NCI-H446 treated with DMSO at 0.1 percent for 48 hours (cell line): Measurements from ENCODE around the gene LGR6.

ENCODE experiments used
- DNase-seq: peaks from one replicate; lab custom pipeline; 2025; lab: John Stamatoyannopoulos, UW

The LGR6 gene

GRCh38 chr1:202264726-202265125 lies 71.1 kb downstream of the LGR6 start:
- no peak for DNase-seq

- DNase-seq: no peak
These were observed 72.6 kb downstream of the LGR6 start for GRCh38 chr1:202266061-202266765.

- no peak for DNase-seq
These were observed 74.4 kb downstream of the LGR6 start for GRCh38 chr1:202268032-202268431.

GRCh38 chr1:202268817-202269216 lies 75.2 kb downstream of the LGR6 start:
- DNase-seq: no peak

- peak; percentile 60 for DNase-seq
These were observed 77.3 kb downstream of the LGR6 start for GRCh38 chr1:202270871-202271326.

GRCh38 chr1:202272103-202272845 lies 78.7 kb downstream of the LGR6 start:
- no peak for DNase-seq

GRCh38 chr1:202274611-202275010 lies 81.0 kb downstream of the LGR6 start:
- peak; percentile 17 for DNase-seq

GRCh38 chr1:202275061-202275770 lies 81.6 kb downstream of the LGR6 start:
- no peak for DNase-seq

GRCh38 chr1:202276081-202276715 lies 82.6 kb downstream of the LGR6 start:
- no peak for DNase-seq

GRCh38 chr1:202276920-202277319 lies 83.3 kb downstream of the LGR6 start:
- no peak for DNase-seq

- DNase-seq: no peak
These were observed 85.2 kb downstream of the LGR6 start for GRCh38 chr1:202278751-202279150.

GRCh38 chr1:202279806-202280205 lies 86.2 kb downstream of the LGR6 start:
- DNase-seq: no peak

- no peak for DNase-seq
These were observed 87.0 kb downstream of the LGR6 start for GRCh38 chr1:202280595-202280994.

GRCh38 chr1:202281316-202282024 lies 87.9 kb downstream of the LGR6 start:
- no peak for DNase-seq

- DNase-seq: no peak
These were observed 88.4 kb downstream of the LGR6 start for GRCh38 chr1:202282025-202282371.

- no peak for DNase-seq
These were observed 89.1 kb downstream of the LGR6 start for GRCh38 chr1:202282596-202283283.

- no peak for DNase-seq
These were observed 89.8 kb downstream of the LGR6 start for GRCh38 chr1:202283379-202283844.

GRCh38 chr1:202283991-202284390 lies 90.4 kb downstream of the LGR6 start:
- DNase-seq: no peak

GRCh38 chr1:202285908-202286307 lies 92.3 kb downstream of the LGR6 start:
- no peak for DNase-seq

GRCh38 chr1:202286622-202287097 lies 93.1 kb downstream of the LGR6 start:
- DNase-seq: no peak

GRCh38 chr1:202287196-202287595 lies 93.6 kb downstream of the LGR6 start:
- DNase-seq: no peak
